Sigmoid colon (tissue), 7 donors: ENCODE measurements around the gene CSTPP1. TPM values are rescaled to one million over a fixed set of nuclear protein-coding genes. Genes with fewer than 3 reads are reported as not detected.

Experiments used
- DNase-seq: peaks from one replicate; pipeline ENCODE4 v3.0.0-alpha.2; 2019
- H3K27ac ChIP-seq, 4 donors: fragments of 200-600 bp; sonication (generic); one replicate each; pipeline ENCODE4 v1.5.1; 2016 to 2019; ENCODE audit warnings: mild to moderate bottlenecking in 1 of 4
- H3K27me3 ChIP-seq, 3 donors: fragments of 200-600 bp; sonication (generic); one replicate each; pipeline ENCODE4 v1.5.1; 2019; ENCODE audit warnings: mild to moderate bottlenecking in 1 of 3
- H3K36me3 ChIP-seq, 4 donors: fragments of 200-600 bp; sonication (generic); one replicate each; pipeline ENCODE4 v1.5.1; 2016 to 2019
- H3K4me1 ChIP-seq, 4 donors: fragments of 200-600 bp; sonication (generic); one replicate each; pipeline ENCODE4 v1.5.1; 2017 to 2019
- H3K4me3 ChIP-seq, 4 donors: fragments of 200-600 bp; sonication (generic); one replicate each; pipeline ENCODE4 v1.5.1; 2017 to 2019; ENCODE audit warnings: mild to moderate bottlenecking in 2 of 4, moderate library complexity in 1 of 4
- H3K9me3 ChIP-seq, 4 donors: fragments of 200-600 bp in 3 of 4; sonication (generic) in 3 of 4; one replicate each; pipeline versions ENCODE4 v1.5.1 to v1.6.1; 2013 to 2019
- CTCF ChIP-seq, 4 experiments: fragments of 450-650 bp in 3 of 4; fragments of 200-600 bp in 1 of 4; IDR thresholded peaks; one replicate each; pipeline ENCODE4 v1.5.1; 2016 to 2019; ENCODE audit warnings: antibody characterized with exemption in 4 of 4, mild to moderate bottlenecking in 3 of 4, moderate library complexity in 2 of 4
- EP300 ChIP-seq, 4 donors: sonication (generic); formaldehyde crosslinking; IDR thresholded peaks; one replicate each; pipeline ENCODE4 v1.6.1; 2017; ENCODE audit warnings: antibody characterized with exemption in 4 of 4
- POLR2A ChIP-seq, 2 donors: fragments of 450-650 bp; IDR thresholded peaks; one replicate each; pipeline ENCODE4 v1.6.1; 2016; ENCODE audit warnings: antibody characterized with exemption in 2 of 2, mild to moderate bottlenecking in 2 of 2, moderate library complexity in 2 of 2
- POLR2AphosphoS5 ChIP-seq, 4 donors: sonication (generic); formaldehyde crosslinking; IDR thresholded peaks; one replicate each; pipeline ENCODE4 v1.6.1; 2017; ENCODE audit warnings: antibody characterized with exemption in 4 of 4
- WGBS, 2 donors: extraction: QIAGEN DNeasy Blood & Tissue Kit; methylation state at CpG; one replicate each; pipeline ENCODE4 v1.1.7; 2013; 5-methylcytosine and 5-hydroxymethylcytosine counted together
- intact Hi-C: fragments of 100-400 bp; cut with DNase I; formaldehyde crosslinking; loops from one replicate; pipeline ENCODE4 v1.15.1; 2023
- polyA plus RNA-seq, 3 donors: library from polyadenylated mRNA; stranded (reverse); fragments of 200-250 nt; gene quantifications; one replicate each; pipeline ENCODE4 v1.2.3, GENCODE V29; 2013
- total RNA-seq, 4 donors: library from RNA; depleted of rRNA; stranded (reverse); fragments of >200 nt; gene quantifications; one replicate each; pipeline ENCODE4 v1.1.0, GENCODE V29; 2016
- donor health status: healthy with polysubstance abuse.
- donor health status: Bipolar disorder and iron deficiency.
- donor health status: healthy.

The CSTPP1 gene
- total and polyA plus RNA-seq, 7 donors: 12.9 to 29.4 (median 22.8) TPM

- Histone ChIP-seq H3K4me1 (peaks cover 0 to 68% (median 57%) of the 10 kb centered on the region in 4 donors), H3K27ac (peak overlapping the region; percentile 18 to 99 (median 92)), H3K27me3 (no peaks in the 10 kb centered on the region), H3K4me3 (peak overlapping the region in 1 of 4 donors; percentile 9), H3K9me3 (no peaks in the 10 kb centered on the region), H3K36me3 (peaks cover 6 to 34% (median 13%) of the 10 kb centered on the region in 4 donors)
- 94% methylated on average over 25 of the region's 25 CpGs for WGBS, 2 donors
- DNase-seq: peak; percentile 75
- intact Hi-C loops: no loop called here
- no peak for TF ChIP-seq EP300 (IDR thresholded peaks at IDR 0.05)
- no peak for TF ChIP-seq CTCF (IDR thresholded peaks at IDR 0.05)
- peak in 2 of 4 donors; percentile 10 to 60 for TF ChIP-seq POLR2AphosphoS5 (IDR thresholded peaks at IDR 0.05)
- TF ChIP-seq POLR2A (IDR thresholded peaks at IDR 0.05): no peak
Observed at GRCh38 chr11:47183031-47183856, 246.7 kb downstream of the CSTPP1 start.

GRCh38 chr11:47183969-47184368 is 247.4 kb downstream of the CSTPP1 start:
- Histone ChIP-seq H3K27ac (peak overlapping the region; percentile 88 to 99 (median 95)), H3K9me3 (no peaks in the 10 kb centered on the region), H3K4me3 (peak overlapping the region in 1 of 4 donors; percentile 87), H3K4me1 (peaks cover 0 to 71% (median 63%) of the 10 kb centered on the region in 4 donors), H3K36me3 (peaks cover 6 to 27% (median 12%) of the 10 kb centered on the region in 4 donors), H3K27me3 (no peaks in the 10 kb centered on the region)
- no peak for DNase-seq
- no peak for TF ChIP-seq EP300 (IDR thresholded peaks at IDR 0.05)
- no peak for TF ChIP-seq POLR2A (IDR thresholded peaks at IDR 0.05)
- TF ChIP-seq CTCF (IDR thresholded peaks at IDR 0.05): no peak
- intact Hi-C loops: loop anchor here (2.0 kb wide), 1 partner anchor 171 kb away; no protein-coding TSS in a partner anchor
- 91 to 92% methylated on average over 7 of the region's 7 CpGs for WGBS, 2 donors

GRCh38 chr11:47184711-47185304 is 248.2 kb downstream of the CSTPP1 start:
- Histone ChIP-seq H3K4me3 (peak overlapping the region; percentile 62 to 95 (median 75)), H3K36me3 (peaks cover 0 to 19% (median 3%) of the 10 kb centered on the region in 4 donors), H3K9me3 (no peaks in the 10 kb centered on the region), H3K27me3 (no peaks in the 10 kb centered on the region), H3K4me1 (peaks cover 0 to 74% (median 67%) of the 10 kb centered on the region in 4 donors), H3K27ac (peak overlapping the region; percentile 88 to 99 (median 95))
- TF ChIP-seq CTCF (IDR thresholded peaks at IDR 0.05) (no peak), EP300 (IDR thresholded peaks at IDR 0.05) (no peak), POLR2AphosphoS5 (IDR thresholded peaks at IDR 0.05) (no peak), POLR2A (IDR thresholded peaks at IDR 0.05) (no peak)
- WGBS, 2 donors: 38 to 60% methylated on average over 13 of the region's 13 CpGs
- intact Hi-C loops: loop anchor here (2.0 to 5.0 kb wide), 3 partner anchors 62 to 222 kb away; partner anchors contain the start of genes ACP2 and SLC39A13
- DNase-seq: peak; percentile 81

- 6 to 15% methylated on average over 50 of the region's 50 CpGs for WGBS, 2 donors
- no peaks in the 10 kb centered on the region for H3K27me3 ChIP-seq
- H3K4me1 ChIP-seq: peaks cover 0 to 72% (median 65%) of the 10 kb centered on the region in 4 donors
- TF ChIP-seq CTCF (IDR thresholded peaks at IDR 0.05): no peak
- TF ChIP-seq POLR2AphosphoS5 (IDR thresholded peaks at IDR 0.05): peak; percentile 67 to 90 (median 80)
- peak in 1 of 4 donors; percentile 2 for TF ChIP-seq EP300 (IDR thresholded peaks at IDR 0.05)
- TF ChIP-seq POLR2A (IDR thresholded peaks at IDR 0.05): peak; percentile 57 to 77
- H3K36me3 ChIP-seq: peaks cover 0 to 12% (median 0%) of the 10 kb centered on the region in 4 donors
- intact Hi-C loops: loop anchor here (1.0 to 5.0 kb wide), 4 partner anchors 29 to 222 kb away; partner anchors contain the start of genes ACP2, DDB2 and SLC39A13
- H3K9me3 ChIP-seq: no peaks in the 10 kb centered on the region
- DNase-seq: peak; percentile 88
- peak overlapping the region; percentile 62 to 95 (median 75) for H3K4me3 ChIP-seq
- peak overlapping the region; percentile 88 to 99 (median 95) for H3K27ac ChIP-seq
Observed at GRCh38 chr11:47185305-47186075, 248.9 kb downstream of the CSTPP1 start.
